Measurements from ENCODE around the gene FGF19.

FGF19 gene

DNA sequence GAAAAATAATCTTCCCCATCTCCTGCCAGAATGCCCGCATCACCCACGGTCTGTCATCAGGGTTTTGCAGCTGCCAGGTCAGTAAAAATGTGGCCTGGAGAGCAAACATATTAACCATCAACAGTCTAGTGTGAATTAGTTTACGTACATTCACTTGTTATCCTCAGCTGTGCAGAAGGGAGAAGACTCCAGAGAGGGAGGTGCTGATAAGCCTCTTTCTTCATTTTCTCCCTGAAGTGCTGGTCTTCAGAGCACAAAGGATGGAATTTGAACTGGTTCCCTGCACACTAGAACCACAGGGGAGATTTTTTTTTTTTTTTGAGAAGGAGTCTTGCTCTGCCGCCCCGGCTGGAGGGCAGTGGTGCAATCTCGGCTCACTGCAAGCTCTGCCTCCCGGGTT, 8.2 kb downstream of the FGF19 start:
- no peak overlapping the region for H3K4me2 ChIP-seq
- no peak overlapping the region for H2AFZ ChIP-seq (ENCODE audit: low read depth)
- H3K9ac ChIP-seq, result no peak overlapping the region
- no peaks in the 10 kb centered on the region for H3K4me1 ChIP-seq (ENCODE audit: low read depth, poor library complexity, severe bottlenecking)
- H4K20me1 ChIP-seq (ENCODE audit: insufficient read depth), result no peaks in the 10 kb centered on the region
- H3K36me3 ChIP-seq (ENCODE audit: insufficient read depth), result no peaks in the 10 kb centered on the region
- H3K27me3 ChIP-seq (ENCODE audit: insufficient read depth, low read depth), result peaks cover 31% of the 10 kb centered on the region; the same call in 1 of the 2 replicates
- no peak for TF ChIP-seq CTCF (conservative IDR thresholded peaks at IDR 0.05; ENCODE audit: low read depth, low read length)
- no peak overlapping the region for H3K27ac ChIP-seq
- H3K79me2 ChIP-seq (ENCODE audit: insufficient read depth, low read depth), result no peaks in the 10 kb centered on the region
- no peak overlapping the region for H3K4me3 ChIP-seq (IDR thresholded peaks at IDR 0.05; ENCODE audit: insufficient read depth, low read depth, low read length)

GRCh38 chr11:69694781-69695180, 9.0 kb downstream of the FGF19 start:
- Histone ChIP-seq H3K27ac (no peak overlapping the region), H3K4me2 (no peak overlapping the region), H3K79me2 (ENCODE audit: insufficient read depth, low read depth) (no peaks in the 10 kb centered on the region), H4K20me1 (ENCODE audit: insufficient read depth) (no peaks in the 10 kb centered on the region), H3K4me1 (ENCODE audit: low read depth, poor library complexity, severe bottlenecking) (no peaks in the 10 kb centered on the region), H3K36me3 (ENCODE audit: insufficient read depth) (no peaks in the 10 kb centered on the region), H3K9ac (no peak overlapping the region), H3K4me3 (IDR thresholded peaks at IDR 0.05; ENCODE audit: insufficient read depth, low read depth, low read length) (no peak overlapping the region), H3K27me3 (ENCODE audit: insufficient read depth, low read depth) (peaks cover 31% of the 10 kb centered on the region; the same call in 1 of the 2 replicates), H2AFZ (ENCODE audit: low read depth) (no peak overlapping the region)
- no peak for TF ChIP-seq CTCF (conservative IDR thresholded peaks at IDR 0.05; ENCODE audit: low read depth, low read length)

GRCh38 chr11:69692422-69692821, 11.4 kb downstream of the FGF19 start:
- TF ChIP-seq CTCF (conservative IDR thresholded peaks at IDR 0.05; ENCODE audit: low read depth, low read length), result no peak
- H4K20me1 ChIP-seq (ENCODE audit: insufficient read depth), result no peaks in the 10 kb centered on the region
- H3K4me3 ChIP-seq (IDR thresholded peaks at IDR 0.05; ENCODE audit: insufficient read depth, low read depth, low read length), result no peak overlapping the region
- H3K36me3 ChIP-seq (ENCODE audit: insufficient read depth), result no peaks in the 10 kb centered on the region
- no peak overlapping the region for H3K4me2 ChIP-seq
- H2AFZ ChIP-seq (ENCODE audit: low read depth), result no peak overlapping the region
- H3K4me1 ChIP-seq (ENCODE audit: low read depth, poor library complexity, severe bottlenecking), result peaks cover 7% of the 10 kb centered on the region
- H3K27me3 ChIP-seq (ENCODE audit: insufficient read depth, low read depth), result peaks cover 31% of the 10 kb centered on the region; the same call in 1 of the 2 replicates
- no peak overlapping the region for H3K9ac ChIP-seq
- H3K27ac ChIP-seq, result no peak overlapping the region
- H3K79me2 ChIP-seq (ENCODE audit: insufficient read depth, low read depth), result no peaks in the 10 kb centered on the region

- TF ChIP-seq CTCF (conservative IDR thresholded peaks at IDR 0.05; ENCODE audit: low read depth, low read length), result no peak
- H2AFZ ChIP-seq (ENCODE audit: low read depth), result no peak overlapping the region
- no peak overlapping the region for H3K27ac ChIP-seq
- H3K4me2 ChIP-seq, result no peak overlapping the region
- H3K27me3 ChIP-seq (ENCODE audit: insufficient read depth, low read depth), result peaks cover 25% of the 10 kb centered on the region; the same call in 1 of the 2 replicates
- H3K4me1 ChIP-seq (ENCODE audit: low read depth, poor library complexity, severe bottlenecking), result peaks cover 7% of the 10 kb centered on the region
- H3K9ac ChIP-seq, result no peak overlapping the region
- no peaks in the 10 kb centered on the region for H4K20me1 ChIP-seq (ENCODE audit: insufficient read depth)
- no peak overlapping the region for H3K4me3 ChIP-seq (IDR thresholded peaks at IDR 0.05; ENCODE audit: insufficient read depth, low read depth, low read length)
- H3K36me3 ChIP-seq (ENCODE audit: insufficient read depth), result no peaks in the 10 kb centered on the region
- no peaks in the 10 kb centered on the region for H3K79me2 ChIP-seq (ENCODE audit: insufficient read depth, low read depth)
Observed at GRCh38 chr11:69691463-69691862, 12.4 kb downstream of the FGF19 start.

Measured in KMS-11 (cell line).